NCI-H345 treated with DMSO at 0.1 percent for 48 hours (cell line): ENCODE measurements around the gene TMEM248.
"Not testable (repeated sequence)": the region's sequence is repeated elsewhere in the genome, so short reads cannot be mapped to it uniquely, and the experiment has no call there.

ENCODE experiments used
- DNase-seq: peaks from one replicate; lab custom pipeline; 2025; ENCODE audit not compliant: unreplicated experiment; lab: John Stamatoyannopoulos, UW

TMEM248 gene

GRCh38 chr7:66907731-66908130 lies 13.3 kb upstream of the TMEM248 start:
- DNase-seq = no peak

GRCh38 chr7:66908598-66908997 lies 12.4 kb upstream of the TMEM248 start:
- DNase-seq = not testable (repeated sequence)

GRCh38 chr7:66910789-66911188 lies 10.2 kb upstream of the TMEM248 start:
- DNase-seq = no peak

GRCh38 chr7:66911191-66911590 lies 9.8 kb upstream of the TMEM248 start:
- DNase-seq = not testable (repeated sequence)

- DNase-seq = no peak
Measured at GRCh38 chr7:66912195-66912594, 8.8 kb upstream of the TMEM248 start.

GRCh38 chr7:66913118-66914037 lies 7.6 kb upstream of the TMEM248 start:
- DNase-seq = no peak

GRCh38 chr7:66917904-66918303 lies 3.1 kb upstream of the TMEM248 start:
- DNase-seq = not testable (repeated sequence)

- no peak for DNase-seq
Measured at GRCh38 chr7:66919304-66919703, 1.7 kb upstream of the TMEM248 start.

- no peak for DNase-seq
Measured at GRCh38 chr7:66919704-66920103, 1.3 kb upstream of the TMEM248 start.

- no peak for DNase-seq
Measured at GRCh38 chr7:66920256-66920655, 769 bp upstream of the TMEM248 start.

GRCh38 chr7:66921396-66921917 lies 432 bp downstream of the TMEM248 start:
- no peak for DNase-seq

GRCh38 chr7:66921918-66922486 lies 977 bp downstream of the TMEM248 start:
- no peak for DNase-seq

- DNase-seq = no peak
Measured at GRCh38 chr7:66925255-66925654, 4.2 kb downstream of the TMEM248 start.

GRCh38 chr7:66927348-66927948 lies 6.4 kb downstream of the TMEM248 start:
- no peak for DNase-seq

GRCh38 chr7:66928388-66928787 lies 7.4 kb downstream of the TMEM248 start:
- DNase-seq = no peak

- DNase-seq = no peak
Measured at GRCh38 chr7:66929165-66929564, 8.1 kb downstream of the TMEM248 start.

- no peak for DNase-seq
Measured at GRCh38 chr7:66929935-66930334, 8.9 kb downstream of the TMEM248 start.

GRCh38 chr7:66930341-66930740 lies 9.3 kb downstream of the TMEM248 start:
- no peak for DNase-seq

- no peak for DNase-seq
Measured at GRCh38 chr7:66933469-66933868, 12.4 kb downstream of the TMEM248 start.

GRCh38 chr7:66937940-66938339 lies 16.9 kb downstream of the TMEM248 start:
- DNase-seq = no peak

GRCh38 chr7:66939325-66939724 lies 18.3 kb downstream of the TMEM248 start:
- DNase-seq = no peak

- DNase-seq = no peak
Measured at GRCh38 chr7:66946545-66946944, 25.5 kb downstream of the TMEM248 start.
